ENCODE data around the gene CCNB3.

DNA sequence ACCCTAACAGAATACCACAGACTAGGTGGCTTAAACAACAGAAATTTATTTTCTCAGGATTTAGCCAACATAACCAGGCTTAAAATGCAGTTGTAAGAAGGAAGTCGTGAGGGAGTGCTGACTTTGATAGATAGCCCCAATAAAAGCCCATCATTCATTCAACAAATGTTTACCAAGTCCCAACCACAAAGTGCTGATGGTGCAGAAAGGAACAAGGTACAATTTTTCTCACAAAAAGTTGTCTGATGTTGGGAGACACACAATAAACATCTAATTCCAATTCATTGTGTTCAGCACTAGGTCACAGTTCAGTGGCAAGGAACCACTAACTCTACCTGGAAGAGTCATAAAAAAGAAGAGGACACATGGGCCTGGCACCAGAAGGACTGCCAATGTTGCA is 46.0 kb upstream of the CCNB3 start:
- TF ChIP-seq, protein P1, sequence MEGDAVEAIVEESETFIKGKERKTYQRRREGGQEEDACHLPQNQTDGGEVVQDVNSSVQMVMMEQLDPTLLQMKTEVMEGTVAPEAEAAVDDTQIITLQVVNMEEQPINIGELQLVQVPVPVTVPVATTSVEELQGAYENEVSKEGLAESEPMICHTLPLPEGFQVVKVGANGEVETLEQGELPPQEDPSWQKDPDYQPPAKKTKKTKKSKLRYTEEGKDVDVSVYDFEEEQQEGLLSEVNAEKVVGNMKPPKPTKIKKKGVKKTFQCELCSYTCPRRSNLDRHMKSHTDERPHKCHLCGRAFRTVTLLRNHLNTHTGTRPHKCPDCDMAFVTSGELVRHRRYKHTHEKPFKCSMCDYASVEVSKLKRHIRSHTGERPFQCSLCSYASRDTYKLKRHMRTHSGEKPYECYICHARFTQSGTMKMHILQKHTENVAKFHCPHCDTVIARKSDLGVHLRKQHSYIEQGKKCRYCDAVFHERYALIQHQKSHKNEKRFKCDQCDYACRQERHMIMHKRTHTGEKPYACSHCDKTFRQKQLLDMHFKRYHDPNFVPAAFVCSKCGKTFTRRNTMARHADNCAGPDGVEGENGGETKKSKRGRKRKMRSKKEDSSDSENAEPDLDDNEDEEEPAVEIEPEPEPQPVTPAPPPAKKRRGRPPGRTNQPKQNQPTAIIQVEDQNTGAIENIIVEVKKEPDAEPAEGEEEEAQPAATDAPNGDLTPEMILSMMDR (IDR thresholded peaks at IDR 0.05) = no peak
- TF ChIP-seq POLR2A (IDR thresholded peaks at IDR 0.05) = no peak

Measured in right lobe of liver (tissue), 4 donors.